PC-3 (cell line): Measurements from ENCODE around the gene RAC3. TPM values are rescaled to one million over a fixed set of nuclear protein-coding genes. Genes with fewer than 3 reads are reported as not detected.

Source experiments
- ATAC-seq: fragments of 200-7000 bp; cut with Tn5 transposase; 2 replicates; pipeline ENCODE4 v1.9.1; 2020; ENCODE audit warnings: mild to moderate bottlenecking, moderate library complexity
- BruUV-seq: library from RNA; stranded (reverse); fragments of 400-500 nt; replicated peaks from 2 replicates; lab custom pipeline; 2021; lab: Mats Ljungman, UMichigan
- CTCF ChIA-PET: fragments of 300-600 bp; sonication (Branson Sonifier 250); formaldehyde crosslinking; loops from one replicate; lab custom pipeline; 2022; ENCODE audit warnings: antibody characterized with exemption; lab: Charles Lee
- POLR2A ChIA-PET: fragments of 300-600 bp; sonication (Branson Sonifier 250); formaldehyde crosslinking; loops from one replicate; lab custom pipeline; 2022; ENCODE audit warnings: antibody characterized with exemption; ENCODE audit not compliant: unreplicated experiment; lab: Charles Lee
- DNase-seq: peaks from one replicate; pipeline ENCODE4 v3.0.0-alpha.2; 2015
- H2AFZ ChIP-seq: fragments of 300-600 bp; sonication (generic); 2 replicates; pipeline ENCODE4 v1.6.0; 2016; ENCODE audit warnings: antibody characterized with exemption, low read length
- H3F3A ChIP-seq: fragments of 300-600 bp; sonication (generic); one replicate; pipeline ENCODE4 v1.6.0; 2017; ENCODE audit warnings: antibody characterized with exemption, low read length, control low read depth, mild to moderate bottlenecking; ENCODE audit not compliant: unreplicated experiment
- H3K27ac ChIP-seq: fragments of 300-600 bp; sonication (generic); 2 replicates; pipeline ENCODE4 v1.5.1; 2016; ENCODE audit warnings: mild to moderate bottlenecking, low read length
- H3K27me3 ChIP-seq: fragments of 300-600 bp; sonication (generic); 2 replicates; pipeline ENCODE4 v1.6.1; 2016; ENCODE audit warnings: low read length, mixed read lengths
- H3K36me3 ChIP-seq: fragments of 300-600 bp; sonication (generic); 2 replicates; pipeline ENCODE4 v1.6.1; 2016; ENCODE audit warnings: low read depth, mixed run types, low read length, mixed read lengths
- H3K4me1 ChIP-seq: fragments of 300-600 bp; sonication (generic); 2 replicates; pipeline ENCODE4 v1.5.1; 2016; ENCODE audit warnings: low read length; ENCODE audit not compliant: insufficient read depth
- H3K4me2 ChIP-seq: fragments of 300-600 bp; sonication (generic); 2 replicates; pipeline ENCODE4 v1.6.0; 2016; ENCODE audit warnings: low read length
- H3K4me3 ChIP-seq: fragments of 300-600 bp; sonication (generic); 2 replicates; pipeline ENCODE4 v1.5.1; 2016; ENCODE audit warnings: mild to moderate bottlenecking, low read length, mixed read lengths
- H3K79me2 ChIP-seq: fragments of 300-600 bp; sonication (generic); 2 replicates; pipeline ENCODE4 v1.6.1; 2017; ENCODE audit warnings: low read length, mixed read lengths
- H3K9ac ChIP-seq: fragments of 300-600 bp; sonication (generic); 2 replicates; pipeline ENCODE4 v1.6.0; 2016; ENCODE audit warnings: mild to moderate bottlenecking, low read length
- H3K9me2 ChIP-seq: fragments of 300-600 bp; sonication (generic); replicated peaks from 2 replicates; pipeline ENCODE4 v1.6.1; 2016; ENCODE audit warnings: mixed run types, low read length, mixed read lengths
- H3K9me3 ChIP-seq: fragments of 300-600 bp; sonication (generic); 2 replicates; pipeline ENCODE4 v1.6.1; 2016; ENCODE audit warnings: low read length, mixed read lengths
- H4K20me1 ChIP-seq: fragments of 300-600 bp; sonication (generic); 2 replicates; pipeline ENCODE4 v1.6.1; 2016; ENCODE audit warnings: low read length, mixed read lengths
- CTCF ChIP-seq: fragments of 300-600 bp; sonication (generic); conservative IDR thresholded peaks from 2 replicates; pipeline ENCODE4 v1.5.1; 2017; ENCODE audit warnings: antibody characterized with exemption, low read depth, mild to moderate bottlenecking, low read length
- EZH2 ChIP-seq: fragments of 300-600 bp; sonication (generic); IDR thresholded peaks from one replicate; pipeline ENCODE4 v1.6.1; 2017; ENCODE audit warnings: antibody characterized with exemption, mild to moderate bottlenecking, low read length; ENCODE audit not compliant: unreplicated experiment
- EZH2phosphoT487 ChIP-seq: fragments of 300-600 bp; sonication (generic); IDR thresholded peaks from 2 replicates; pipeline ENCODE4 v1.6.1; 2018; ENCODE audit warnings: mild to moderate bottlenecking, antibody characterized with exemption, low read length, borderline replicate concordance
- intact Hi-C: fragments of 100-400 bp; cut with micrococcal nuclease; formaldehyde crosslinking; loops from 2 replicates; pipeline ENCODE4 v1.9.0; 2023
- total RNA-seq: library from RNA; depleted of rRNA; stranded (reverse); fragments of >200 nt; gene quantifications from 2 replicates; pipeline ENCODE4 v1.2.3, GENCODE V29; 2014

The RAC3 gene
- total RNA-seq, 1 experiment from 2014 or later = 52.2 TPM

- peak; percentile 94 for ATAC-seq
- BruUV-seq = no TSS peak
- TF ChIP-seq CTCF (no peak), EZH2phosphoT487 (peak; percentile 95), EZH2 (no peak)
- H3F3A ChIP-seq = no peaks in the 10 kb centered on the region
- ChIA-PET CTCF (interaction anchor here (0.8 to 1.5 kb wide), 3 partner anchors 16 to 44 kb away, joined by 3 to 13 read pairs (median 7); partner anchors contain the start of gene CENPX), POLR2A (no interaction called here)
- DNase-seq = peak; percentile 96
- H4K20me1 ChIP-seq = no peaks in the 10 kb centered on the region
- H3K4me2 ChIP-seq = peak overlapping the region; percentile 15
- H3K27ac ChIP-seq = peak overlapping the region; percentile 51
- no peaks in the 10 kb centered on the region for H3K27me3 ChIP-seq
- no peaks in the 10 kb centered on the region for H3K79me2 ChIP-seq
- H3K9me3 ChIP-seq = no peaks in the 10 kb centered on the region
- intact Hi-C loops = no loop called here
- peaks cover 21% of the 10 kb centered on the region for H3K4me1 ChIP-seq
- peak overlapping the region; percentile 14; the same call in 1 of the 2 replicates for H2AFZ ChIP-seq
- H3K4me3 ChIP-seq = no peak overlapping the region
- peak overlapping the region; percentile 15 for H3K9ac ChIP-seq
- H3K36me3 ChIP-seq = no peaks in the 10 kb centered on the region
- no peaks in the 10 kb centered on the region for H3K9me2 ChIP-seq
These were observed 27.8 kb upstream of the RAC3 start for GRCh38 chr17:82003411-82004381.

- POLR2A ChIA-PET = no interaction called here
These were observed 26.7 kb upstream of the RAC3 start for GRCh38 chr17:82004517-82005455.

More at GRCh38 chr17:82004517-82005455, 26.7 kb upstream of the RAC3 start:
- H3K27me3 ChIP-seq = no peaks in the 10 kb centered on the region
- peak overlapping the region; percentile 51 for H3K27ac ChIP-seq
- no peaks in the 10 kb centered on the region for H3F3A ChIP-seq
- intact Hi-C loops = no loop called here
- BruUV-seq = no TSS peak
- ATAC-seq (no peak), DNase-seq (no peak)
- TF ChIP-seq EZH2 = no peak
- TF ChIP-seq EZH2phosphoT487 = no peak
- TF ChIP-seq CTCF = no peak
- no peak overlapping the region for H3K4me3 ChIP-seq
- H2AFZ ChIP-seq = no peak overlapping the region
- peaks cover 21% of the 10 kb centered on the region for H3K4me1 ChIP-seq
- H3K9me2 ChIP-seq = no peaks in the 10 kb centered on the region
- 0 out of 2 replicates have a peak overlapping the region, but pooled peaks have one; percentile 15 for H3K4me2 ChIP-seq
- CTCF ChIA-PET = interaction anchor here (0.8 to 1.5 kb wide), 3 partner anchors 15 to 45 kb away, joined by 3 to 13 read pairs (median 7); partner anchors contain the start of gene CENPX
- peak overlapping the region; percentile 15; the same call in 1 of the 2 replicates for H3K9ac ChIP-seq
- no peaks in the 10 kb centered on the region for H3K36me3 ChIP-seq
- no peaks in the 10 kb centered on the region for H3K79me2 ChIP-seq
- H3K9me3 ChIP-seq = no peaks in the 10 kb centered on the region
- H4K20me1 ChIP-seq = no peaks in the 10 kb centered on the region
